Effector CD8-positive, alpha-beta T cell (primary cell): ENCODE measurements around the gene DIS3L2.
"Not testable (repeated sequence)": the region's sequence is repeated elsewhere in the genome, so short reads cannot be mapped to it uniquely, and the experiment has no call there.

Experiments used
- DNase-seq: peaks from one replicate; lab custom pipeline; 2025; lab: John Stamatoyannopoulos, UW

The DIS3L2 gene

DNA sequence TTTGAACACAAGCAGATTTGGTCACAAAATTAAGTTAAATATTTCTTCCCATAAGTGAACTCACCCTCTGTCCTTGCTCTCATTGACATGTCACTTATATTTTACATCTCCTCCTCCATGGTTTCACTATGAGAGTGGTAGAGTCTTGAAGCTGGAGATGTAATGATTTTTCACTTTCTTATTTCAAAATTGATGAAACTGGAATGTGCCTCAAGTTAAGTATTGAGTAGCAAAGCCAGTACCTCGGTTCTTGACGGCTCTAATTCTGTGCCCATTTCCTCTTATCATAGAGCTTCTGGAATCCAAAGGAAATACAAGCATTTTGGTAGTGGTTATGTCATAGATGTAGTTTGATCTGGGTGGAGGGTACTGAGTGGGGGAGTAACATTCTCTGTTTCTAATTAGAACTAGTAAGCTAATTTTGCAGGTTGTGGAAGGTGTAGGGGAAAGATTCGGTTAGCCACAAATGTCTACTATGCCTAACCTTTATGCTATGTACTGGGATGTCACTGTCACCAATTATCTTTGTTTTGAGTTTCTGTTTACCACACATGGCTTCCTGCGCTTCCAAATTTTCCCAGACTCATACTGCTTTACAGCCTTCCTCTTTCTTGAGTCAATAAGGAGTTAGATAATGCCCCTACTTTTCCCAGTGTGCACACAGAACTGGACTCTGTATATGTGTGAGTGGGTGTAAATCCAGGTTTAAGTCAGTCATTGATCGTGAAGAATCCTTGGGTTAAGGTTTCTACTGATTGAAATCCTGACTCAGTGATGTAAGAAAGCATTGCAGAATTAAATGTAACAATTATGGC, 96.8 kb downstream of the DIS3L2 start:
- DNase-seq, result no peak

DNA sequence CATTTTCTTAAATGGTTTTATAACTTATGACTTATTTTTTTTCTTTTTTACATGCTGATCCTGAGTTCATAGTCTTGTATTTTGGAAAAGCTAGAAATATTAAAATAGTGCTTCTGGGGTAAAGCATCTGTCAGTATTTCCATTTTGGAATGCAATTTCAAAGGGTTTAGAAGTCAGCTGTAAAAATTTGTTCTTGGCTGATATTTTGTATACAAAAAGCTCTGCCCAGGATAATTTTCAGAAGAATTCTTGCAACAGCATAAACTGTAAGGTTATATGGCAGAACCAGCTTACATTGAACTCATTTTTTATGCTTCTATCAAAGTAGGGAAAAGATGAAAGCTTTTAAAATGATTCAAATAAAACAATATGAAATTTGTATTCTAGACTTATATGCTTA, 97.4 kb downstream of the DIS3L2 start:
- DNase-seq, result no peak

DNA sequence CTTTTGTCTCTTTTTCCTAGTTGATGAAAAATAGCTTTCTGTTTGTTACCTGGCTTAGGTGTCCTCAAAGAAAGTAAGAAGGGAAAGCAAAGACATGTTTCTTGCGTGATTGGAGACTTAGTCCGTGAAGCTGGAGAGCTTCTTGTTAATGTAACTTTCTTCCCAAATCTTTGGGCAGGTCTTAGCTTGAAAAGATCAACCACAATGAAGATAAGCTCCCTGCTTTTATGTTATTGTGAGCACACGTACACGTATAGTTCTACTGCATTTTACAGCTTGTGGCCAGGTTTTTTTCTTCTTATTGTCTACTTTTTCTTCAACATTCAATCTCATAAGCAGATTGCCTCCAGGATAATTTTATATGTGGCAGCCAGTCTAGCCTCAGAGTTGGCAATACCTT, 99.8 kb downstream of the DIS3L2 start:
- no peak for DNase-seq

DNA sequence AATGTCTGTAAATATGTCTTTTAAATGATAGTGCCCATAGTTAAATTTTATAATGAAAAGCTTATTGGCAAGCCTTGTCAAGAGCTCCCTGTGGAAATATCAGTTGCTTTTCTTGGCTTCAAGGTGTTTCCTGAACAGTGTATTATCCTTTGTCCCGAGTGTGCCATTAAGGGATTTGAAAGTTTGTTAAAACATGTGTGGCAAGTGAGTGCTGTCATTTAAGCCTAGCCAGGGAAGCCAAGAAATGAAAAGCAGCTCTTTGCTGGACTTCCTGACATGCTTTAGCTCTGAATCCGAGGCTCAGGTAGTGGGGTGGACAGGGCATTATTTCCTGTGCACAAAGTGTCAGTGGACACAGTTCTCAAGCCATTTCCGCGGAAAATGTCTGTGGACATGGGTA, 111.5 kb downstream of the DIS3L2 start:
- no peak for DNase-seq

DNA sequence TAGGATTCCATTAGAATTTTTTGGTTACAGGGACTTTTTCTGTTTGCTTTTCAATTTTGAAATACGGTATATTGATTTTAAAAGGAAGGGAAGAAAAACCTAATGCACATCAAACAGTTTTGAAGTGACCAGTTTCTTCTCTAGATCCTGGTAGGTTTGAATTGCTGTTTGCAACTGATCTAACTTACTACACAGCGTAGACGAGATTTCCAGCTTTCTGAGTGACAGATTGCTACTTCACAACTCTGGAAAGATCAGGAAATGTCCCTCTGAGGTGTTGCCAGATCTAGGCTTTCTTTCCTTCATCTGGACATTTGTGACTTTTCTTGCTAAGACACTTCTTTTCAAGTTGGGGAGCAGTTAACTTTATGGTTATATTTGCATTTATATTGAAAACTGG, 112.2 kb downstream of the DIS3L2 start:
- no peak for DNase-seq

DNA sequence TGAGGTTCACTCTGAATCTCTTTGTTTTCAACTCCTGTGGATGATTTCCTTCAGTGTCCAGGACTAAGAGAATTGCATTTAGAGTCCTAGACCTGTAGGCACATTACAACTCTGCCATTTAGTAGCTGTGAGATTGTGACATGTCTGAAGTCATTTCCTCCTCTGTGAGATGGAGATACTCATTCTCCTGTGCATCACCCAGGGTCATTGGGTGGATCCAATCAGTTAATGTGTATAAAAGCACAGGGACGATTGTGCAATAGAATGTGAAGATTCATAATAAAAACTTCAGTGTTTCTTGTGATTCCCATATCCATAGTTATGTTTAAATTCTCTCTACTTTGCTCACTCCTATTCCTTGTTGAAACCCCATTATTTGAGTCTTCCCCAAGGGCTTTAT, 113.6 kb downstream of the DIS3L2 start:
- DNase-seq, result no peak

DNA sequence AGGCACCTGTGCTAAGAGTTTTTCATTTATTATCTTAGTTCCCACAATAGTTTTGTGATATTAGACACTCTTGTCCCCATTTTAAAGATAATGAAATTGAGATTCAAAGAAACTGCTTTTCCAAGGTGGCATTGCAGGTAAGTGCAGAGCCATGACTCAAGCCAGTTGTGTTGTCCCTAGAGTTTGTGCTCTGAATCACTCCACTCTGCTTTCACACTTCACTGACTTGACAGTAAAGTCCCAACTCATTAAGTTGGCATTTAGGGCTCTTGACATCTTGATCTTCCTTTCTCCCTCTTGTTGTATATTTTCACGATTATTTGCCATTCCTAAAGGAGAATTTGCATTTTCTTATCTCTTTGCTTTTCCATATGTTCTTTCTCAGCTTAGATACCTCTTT, 114.3 kb downstream of the DIS3L2 start:
- DNase-seq, result no peak

DNA sequence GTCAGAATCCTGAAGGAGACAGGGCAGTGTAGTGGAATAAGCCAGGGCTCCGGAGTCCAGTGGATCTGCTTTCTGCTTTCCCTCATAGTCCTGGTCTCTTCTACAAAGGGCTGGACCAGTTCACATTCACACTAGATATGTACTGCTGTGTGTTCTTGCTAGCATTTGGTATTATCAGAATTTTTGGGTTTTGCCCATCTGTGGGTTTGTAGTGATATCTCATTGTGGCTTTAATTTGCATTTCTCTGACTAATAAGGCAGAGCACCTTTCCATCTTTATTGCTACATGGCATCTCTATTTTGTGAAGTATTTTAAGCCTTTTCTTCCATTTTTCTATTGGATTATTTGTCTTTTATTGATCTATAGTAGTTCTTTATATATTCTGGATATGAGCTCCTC, 114.8 kb downstream of the DIS3L2 start:
- DNase-seq, result no peak

DNA sequence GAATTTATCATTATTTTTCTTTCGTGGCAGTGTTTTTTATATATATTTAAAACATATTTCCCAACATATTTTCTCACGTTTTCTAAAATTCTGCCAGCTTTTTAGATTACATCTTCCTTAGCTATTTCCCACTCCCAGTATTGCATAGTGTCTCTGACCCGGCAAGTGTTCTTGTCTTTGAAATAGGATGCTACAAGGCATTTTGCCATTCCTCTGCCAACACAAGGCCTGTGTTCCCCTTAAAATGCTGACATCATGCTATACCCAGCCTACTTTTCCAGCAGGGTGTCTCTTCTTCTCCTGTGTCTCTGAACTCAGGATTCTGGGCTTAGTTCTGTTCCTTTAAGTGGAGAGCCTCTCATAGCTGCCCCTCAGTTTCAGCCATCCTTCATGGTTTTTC, 115.2 kb downstream of the DIS3L2 start:
- DNase-seq, result no peak

DNA sequence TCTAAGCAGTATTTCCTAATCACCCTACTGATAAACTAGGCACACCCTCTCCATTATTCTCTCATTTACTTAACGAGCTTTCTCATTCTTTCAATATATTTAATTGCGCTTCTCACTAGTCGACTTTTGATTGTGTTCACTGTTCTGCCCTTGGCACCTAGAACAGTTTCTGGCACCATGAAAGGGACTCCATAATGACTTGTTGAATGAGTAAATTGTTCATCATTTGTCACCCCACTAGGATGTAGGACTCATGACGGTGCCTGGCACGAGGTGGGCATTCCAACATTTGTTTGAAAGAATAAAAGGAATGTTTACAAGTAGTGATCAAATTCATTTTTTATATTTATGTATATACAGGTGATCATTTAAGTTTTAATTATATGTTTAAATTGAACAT, 123.7 kb downstream of the DIS3L2 start:
- no peak for DNase-seq

DNA sequence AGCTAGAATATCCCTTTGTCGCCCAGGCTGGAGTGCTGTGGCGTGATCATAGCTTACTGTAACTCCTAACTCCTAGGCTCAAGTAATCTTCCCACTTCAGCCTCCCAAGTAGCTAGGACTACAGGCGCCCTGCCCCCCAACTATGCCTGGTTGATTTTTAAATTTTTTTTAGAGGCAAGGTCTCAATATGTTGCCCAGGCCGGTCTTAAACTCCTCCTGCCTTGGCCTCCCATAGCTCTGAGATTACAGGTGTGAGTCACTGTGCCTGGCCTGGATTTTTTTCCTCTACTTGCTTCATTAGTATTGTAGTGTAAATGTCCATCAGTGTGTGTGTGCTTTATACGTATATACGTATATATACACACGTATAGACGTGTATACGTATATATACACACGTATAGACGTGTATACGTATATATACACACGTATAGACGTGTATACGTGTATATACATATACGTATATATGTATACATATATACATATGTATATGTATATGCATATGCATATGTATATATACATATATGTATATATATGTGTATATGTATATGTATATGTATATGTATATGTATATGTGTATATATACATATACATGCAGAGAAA, 124.4 kb downstream of the DIS3L2 start:
- no peak for DNase-seq

DNA sequence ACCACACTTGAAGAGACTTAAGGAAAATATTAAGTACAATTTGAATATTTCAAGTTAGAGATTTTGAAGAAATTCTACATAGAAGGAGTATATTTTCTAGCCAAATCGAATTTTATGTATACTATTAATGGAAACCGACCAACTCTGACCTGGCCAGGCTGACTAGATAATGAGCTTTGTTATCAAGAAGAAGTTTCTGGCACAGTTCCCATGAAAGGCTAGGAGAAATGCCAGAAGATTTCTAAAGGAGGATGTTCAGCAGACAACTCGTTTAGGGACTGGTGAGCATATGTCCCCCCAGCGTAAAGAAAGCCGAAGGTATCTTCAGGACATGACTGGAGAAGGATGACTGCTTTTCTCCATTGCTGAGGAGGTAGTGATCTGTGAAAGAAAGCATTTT, 127.3 kb downstream of the DIS3L2 start:
- no peak for DNase-seq

DNA sequence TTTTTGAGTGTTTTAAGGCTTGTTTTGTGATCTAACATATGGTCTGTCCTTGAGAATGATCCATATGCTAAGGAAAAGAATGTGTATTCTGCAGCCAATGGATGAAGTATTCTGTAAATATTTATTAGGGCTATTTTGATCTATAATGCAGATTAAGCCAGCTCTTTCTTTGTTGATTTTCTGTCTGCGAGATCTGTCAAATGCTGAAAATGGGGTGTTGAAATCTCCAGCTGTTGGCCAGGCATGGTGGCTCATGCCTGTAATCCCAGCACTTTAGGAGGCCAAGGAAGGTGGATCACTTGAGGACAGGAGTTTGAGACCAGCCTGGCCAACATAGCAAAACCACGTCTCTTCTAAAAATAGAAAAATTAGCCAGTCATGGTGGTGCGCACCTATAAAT, 132.7 kb downstream of the DIS3L2 start:
- DNase-seq, result no peak

DNA sequence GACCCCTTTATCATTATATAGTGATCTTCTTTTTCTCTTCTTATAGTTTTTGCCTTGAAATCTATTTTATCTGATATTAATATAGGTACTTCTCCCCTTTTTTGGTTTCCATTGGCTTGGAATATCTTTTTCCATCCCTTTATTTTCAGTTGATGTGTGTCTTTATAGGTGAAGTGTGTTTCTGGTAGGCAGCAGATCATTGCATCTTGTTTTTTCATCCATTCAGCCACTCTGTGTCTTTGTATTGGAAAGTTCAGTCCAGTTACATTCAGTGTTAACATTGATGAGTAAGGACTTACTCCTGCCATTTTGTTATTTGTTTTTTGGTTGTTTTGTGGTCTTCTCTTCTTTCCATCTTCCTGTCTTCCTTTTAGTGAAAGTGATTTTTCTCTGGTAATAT, 133.4 kb downstream of the DIS3L2 start:
- no peak for DNase-seq

DNA sequence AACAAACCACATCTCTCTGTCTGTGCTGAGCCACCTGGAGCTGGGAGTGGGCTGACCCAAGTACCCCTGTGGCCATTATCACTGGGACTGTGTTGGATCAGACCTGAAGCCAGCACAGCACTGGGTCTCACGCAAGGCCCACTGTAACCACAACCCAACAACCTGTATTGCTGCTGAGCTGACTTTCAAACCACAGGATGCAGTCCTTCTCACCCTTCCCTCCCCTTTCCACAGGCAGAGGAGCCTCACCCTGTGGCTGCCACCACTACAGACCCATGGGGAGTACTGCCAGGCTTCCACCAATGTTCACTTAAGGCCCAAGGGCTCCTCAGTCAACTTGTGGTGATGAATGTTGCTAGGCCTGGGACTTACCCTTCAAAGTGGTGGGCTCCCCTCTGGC, 135.7 kb downstream of the DIS3L2 start:
- no peak for DNase-seq

DNA sequence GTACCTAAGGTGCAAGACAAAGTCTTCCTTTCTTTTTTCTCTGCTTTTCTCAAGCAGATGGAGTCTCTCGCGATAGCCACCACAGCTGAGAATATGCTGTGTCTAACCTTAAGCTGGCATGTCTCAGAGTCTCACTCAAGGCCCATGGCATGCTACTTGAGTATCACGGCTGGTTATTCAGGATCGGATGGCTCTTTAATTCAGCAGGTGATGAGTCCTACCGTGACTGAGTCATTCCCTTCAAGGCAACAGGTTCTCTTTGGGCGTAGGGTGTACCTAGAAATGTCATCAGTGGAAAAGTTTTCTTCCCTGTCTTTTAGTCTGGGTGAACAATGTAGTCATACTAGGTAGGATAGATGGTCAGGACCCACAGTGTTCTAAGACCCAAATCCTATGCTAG, 136.2 kb downstream of the DIS3L2 start:
- DNase-seq, result no peak

DNA sequence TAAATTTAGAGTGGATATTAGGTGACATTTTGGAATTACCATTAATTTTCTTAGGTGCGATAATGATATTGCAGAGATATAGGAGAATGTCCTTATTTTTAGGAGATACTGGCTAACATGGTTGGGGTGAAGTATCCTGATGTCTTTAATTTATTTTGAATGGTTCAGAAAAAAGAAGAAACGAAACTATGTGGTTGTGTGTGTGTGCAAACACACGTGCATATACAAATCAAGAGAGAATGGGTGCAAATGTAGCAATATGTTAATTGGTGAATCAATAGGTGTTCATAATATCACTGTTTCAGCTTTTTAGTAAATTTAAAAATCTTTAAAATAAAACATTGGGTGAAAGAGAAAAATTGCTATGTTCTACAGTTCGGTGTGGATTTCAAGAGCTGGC, 140.9 kb downstream of the DIS3L2 start:
- DNase-seq, result no peak

DNA sequence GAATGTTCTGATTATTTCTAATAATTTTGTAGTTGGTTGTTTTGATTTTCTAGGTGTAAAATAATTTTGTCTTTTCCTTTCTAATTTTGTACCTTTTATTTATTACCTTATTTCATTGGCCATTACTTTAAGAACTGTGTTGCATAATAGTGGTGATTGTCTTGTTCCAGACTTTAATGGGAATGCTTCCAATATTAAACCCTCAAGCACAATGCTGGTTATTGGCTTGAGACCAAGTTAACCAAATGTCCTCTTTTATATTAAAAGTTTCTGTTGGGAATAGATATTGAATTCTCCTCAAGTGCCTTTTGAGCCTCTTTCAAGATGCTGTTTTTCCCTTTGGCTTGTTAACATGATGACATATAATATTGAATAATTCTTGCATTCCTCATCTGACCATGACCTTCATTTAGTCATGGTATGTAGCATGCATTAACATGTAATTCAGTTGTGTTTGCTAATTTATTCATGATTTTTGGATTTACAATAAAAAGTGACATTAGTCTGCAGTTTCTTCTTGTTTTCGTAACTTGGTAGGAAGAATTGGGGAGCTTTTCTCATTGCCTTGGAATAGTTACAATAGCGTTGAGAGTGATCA, 141.7 kb downstream of the DIS3L2 start:
- no peak for DNase-seq

DNA sequence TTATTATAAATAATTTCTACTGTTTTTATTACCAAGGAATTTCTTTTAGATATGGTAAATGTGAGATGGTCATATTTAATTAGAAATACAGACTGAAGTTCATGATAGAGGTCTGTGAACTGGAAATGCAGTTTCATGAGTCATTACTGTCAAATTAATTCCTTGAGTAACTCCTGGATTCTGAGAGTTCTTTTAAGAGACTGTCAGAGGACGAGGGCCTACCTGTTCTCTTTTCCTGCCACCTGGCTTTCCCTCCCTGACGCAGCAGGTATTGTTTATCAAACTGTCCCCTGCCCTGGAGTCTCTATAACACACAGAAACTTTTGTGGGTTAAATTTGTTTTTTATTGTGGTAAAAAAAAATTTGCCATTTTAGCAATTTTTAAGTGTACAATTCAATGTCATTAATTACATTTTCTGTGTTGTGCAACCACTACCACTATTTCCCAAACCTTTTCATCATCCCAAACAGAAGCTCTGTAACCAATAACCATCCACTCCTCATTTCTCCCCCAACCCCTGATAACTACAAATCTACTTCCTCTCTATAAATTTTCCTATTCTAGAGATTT, 142.6 kb downstream of the DIS3L2 start:
- DNase-seq, result no peak

DNA sequence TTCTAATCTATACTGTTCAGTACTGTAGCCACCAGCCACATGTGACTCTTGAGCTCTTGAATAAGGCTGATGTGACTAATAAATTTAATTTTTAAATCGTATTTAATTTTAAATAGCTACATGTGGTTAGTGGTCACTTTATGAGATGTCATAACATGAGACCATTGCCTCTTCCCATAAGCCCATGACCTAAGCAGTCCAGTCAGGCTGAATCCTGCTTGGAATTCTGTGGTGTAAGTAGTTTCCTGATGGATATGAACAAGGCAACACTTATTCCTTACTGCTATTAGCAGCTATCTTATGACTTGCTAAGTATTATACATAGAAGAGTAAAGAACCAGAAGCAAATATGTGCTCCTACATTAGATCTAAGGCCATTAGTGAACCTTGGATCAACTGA, 150.0 kb downstream of the DIS3L2 start:
- no peak for DNase-seq

DNA sequence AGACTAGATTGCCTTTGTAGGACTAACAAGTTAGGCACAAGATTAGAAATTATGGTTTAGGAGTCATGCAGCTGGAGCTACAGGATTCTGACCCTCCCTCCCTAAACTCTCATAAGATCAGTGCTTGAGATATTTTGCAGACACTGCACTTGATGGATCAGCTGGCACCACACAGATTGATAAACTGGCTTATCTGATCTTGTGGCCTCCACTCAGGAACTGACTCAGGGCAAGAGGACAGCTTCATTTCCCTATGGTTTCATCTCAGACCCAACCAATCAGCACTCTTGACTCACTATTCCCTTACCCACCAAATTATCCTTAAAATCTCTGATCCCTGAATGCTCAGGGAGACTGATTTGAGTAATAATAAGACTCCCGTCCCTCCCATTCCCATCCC, 152.3 kb downstream of the DIS3L2 start:
- no peak for DNase-seq

DNA sequence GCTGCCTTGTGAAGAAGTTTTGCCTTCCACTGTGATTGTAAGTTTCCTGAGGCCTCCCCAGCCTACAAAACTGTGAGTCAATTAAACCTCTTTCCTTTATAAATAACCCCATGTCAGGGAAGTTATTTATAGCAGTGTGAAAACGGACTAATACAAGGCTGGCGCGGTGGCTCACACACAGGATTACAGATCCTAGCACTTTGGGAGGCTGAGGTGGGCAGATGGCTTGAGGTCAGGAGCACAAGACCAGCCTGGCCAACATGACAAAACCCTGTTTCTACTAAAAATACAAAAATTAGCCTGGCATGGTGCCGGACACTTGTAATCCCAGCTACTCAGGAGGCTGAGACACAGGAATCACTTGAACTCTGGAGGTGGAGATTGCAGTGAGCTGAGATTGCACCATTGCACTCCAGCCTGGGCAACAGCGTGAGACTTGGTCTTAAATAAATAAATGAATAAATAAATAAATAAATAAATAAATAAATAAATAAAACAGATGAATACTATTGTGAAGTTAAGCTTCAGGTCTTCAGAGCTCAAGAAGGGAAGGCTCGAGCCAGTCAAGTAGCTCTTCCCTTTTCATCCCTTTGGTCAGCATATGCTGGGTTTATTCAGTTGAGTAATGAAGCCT, 154.3 kb downstream of the DIS3L2 start:
- DNase-seq, result not testable (repeated sequence)

DNA sequence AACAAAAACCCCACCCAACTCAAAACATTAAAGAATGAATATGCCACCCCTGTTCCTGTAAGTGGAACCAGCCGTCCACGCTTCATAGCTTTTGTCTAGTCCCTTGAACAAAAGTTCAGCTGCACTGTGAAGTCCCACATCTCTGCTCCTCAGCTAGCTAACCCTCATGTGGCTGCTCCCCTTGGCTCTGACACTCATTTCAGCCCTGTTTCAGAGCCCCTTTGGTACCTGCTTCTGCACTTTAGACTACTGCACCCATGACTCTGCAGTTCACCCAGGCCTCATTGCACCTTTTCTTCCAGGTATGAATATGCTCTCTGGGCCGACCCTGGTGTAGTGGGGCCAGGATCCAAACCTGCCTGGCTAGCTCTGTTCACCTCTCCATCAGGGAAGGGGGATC, 155.3 kb downstream of the DIS3L2 start:
- DNase-seq, result no peak
